H1 (cell line): ENCODE results near the gene LIG3. TPM values are rescaled to one million over a fixed set of nuclear protein-coding genes. Genes with fewer than 3 reads are reported as not detected.

Source experiments
- CTCF ChIA-PET: fragments of 300-600 bp; sonication (Branson Sonifier 250); formaldehyde crosslinking; loops from one replicate; lab custom pipeline; 2021; ENCODE audit not compliant: partially characterized antibody; lab: Charles Lee
- POLR2A ChIA-PET: fragments of 300-600 bp; sonication (Branson Sonifier 250); formaldehyde crosslinking; loops from one replicate; lab custom pipeline; 2021; ENCODE audit warnings: inconsistent platforms; ENCODE audit not compliant: partially characterized antibody; lab: Charles Lee
- DNase-seq, 2 experiments: peaks; one replicate each; pipeline versions ENCODE4 v3.0.0 to v3.0.0-alpha.2; 2010 to 2022; ENCODE audit warnings: low spot score in 2 of 2, low read depth in 1 of 2, mixed read lengths in 1 of 2
- FAIRE-seq: peaks from 2 replicates; lab custom pipeline; 2011; peaks lifted over from hg19 to GRCh38; lab: Jason Lieb, UNC
- H2AFZ ChIP-seq: 2 replicates; pipeline ENCODE4 v1.8.1; 2012; ENCODE audit warnings: low read length, inconsistent platforms
- H2AK5ac ChIP-seq: 2 replicates; pipeline ENCODE4 v1.6.1; 2013; ENCODE audit warnings: low read depth, low read length
- H2BK120ac ChIP-seq: replicated peaks from 2 replicates; pipeline ENCODE3; 2013; ENCODE audit warnings: low read depth, low read length, inconsistent platforms
- H2BK12ac ChIP-seq: 2 replicates; pipeline ENCODE4 v1.6.1; 2013; ENCODE audit warnings: low read depth, low read length
- H2BK15ac ChIP-seq: 2 replicates; pipeline ENCODE4 v1.6.1; 2013; ENCODE audit warnings: low read length
- H2BK20ac ChIP-seq: 2 replicates; pipeline ENCODE4 v1.6.1; 2013; ENCODE audit warnings: low read length
- H2BK5ac ChIP-seq: 2 replicates; pipeline ENCODE4 v1.6.1; 2013; ENCODE audit warnings: low read depth, low read length
- H3K14ac ChIP-seq: 2 replicates; pipeline ENCODE4 v1.6.1; 2013; ENCODE audit warnings: inconsistent platforms; ENCODE audit not compliant: insufficient read length
- H3K18ac ChIP-seq: 2 replicates; pipeline ENCODE4 v1.6.1; 2013; ENCODE audit warnings: low read length; ENCODE audit errors: extremely low read depth
- H3K23ac ChIP-seq: 2 replicates; pipeline ENCODE4 v1.6.1; 2013; ENCODE audit warnings: inconsistent platforms; ENCODE audit not compliant: insufficient read length
- H3K23me2 ChIP-seq: 2 replicates; pipeline ENCODE4 v1.6.1; 2013; ENCODE audit warnings: low read depth, low read length
- H3K27ac ChIP-seq: 2 replicates; pipeline ENCODE4 v1.6.1; 2011; ENCODE audit warnings: low read depth, low read length, inconsistent platforms
- H3K27me3 ChIP-seq, 4 experiments: replicated peaks in 1 of 4; 1 replicate in 1 of 4; 2 replicates in 3 of 4; pipeline versions ENCODE4 v1.6.1 to v1.8.1; 2011 to 2013; ENCODE audit warnings: low read length in 3 of 4, mild to moderate bottlenecking in 3 of 4, inconsistent platforms in 2 of 4, mixed read lengths in 2 of 4, moderate library complexity in 1 of 4; ENCODE audit not compliant: control insufficient read depth in 3 of 4, insufficient read depth in 3 of 4; ENCODE audit errors: extremely low read depth in 1 of 4
- H3K36me3 ChIP-seq, 4 experiments: 2 replicates each; pipeline versions ENCODE4 v1.6.1 to v1.8.1; 2011 to 2013; ENCODE audit warnings: mild to moderate bottlenecking in 4 of 4, low read length in 3 of 4, moderate library complexity in 2 of 4, control low read depth in 1 of 4, inconsistent platforms in 1 of 4; ENCODE audit not compliant: insufficient read depth in 4 of 4, control insufficient read depth in 2 of 4
- H3K4ac ChIP-seq: replicated peaks from 2 replicates; pipeline ENCODE3; 2013; ENCODE audit warnings: low read length, low read depth, mixed read lengths, inconsistent platforms; ENCODE audit not compliant: insufficient read length
- H3K4me1 ChIP-seq, 4 experiments: replicated peaks in 1 of 4; 1 replicate in 1 of 4; 2 replicates in 3 of 4; pipeline versions ENCODE4 v1.6.1 to v1.8.1; 2011 to 2013; ENCODE audit warnings: low read length in 3 of 4, inconsistent platforms in 2 of 4, mixed read lengths in 1 of 4; ENCODE audit not compliant: insufficient read depth in 4 of 4, control insufficient read depth in 3 of 4
- H3K4me2 ChIP-seq, 2 experiments: 2 replicates each; pipeline versions ENCODE4 v1.6.1 to v1.8.1; 2011 to 2013; ENCODE audit warnings: low read depth in 2 of 2, low read length in 2 of 2, control low read depth in 1 of 2, inconsistent platforms in 1 of 2, mild to moderate bottlenecking in 1 of 2; ENCODE audit not compliant: insufficient read depth in 1 of 2
- H3K4me3 ChIP-seq, 4 experiments: fragments of 200-600, 300-600 bp in 1 of 4; sonication (generic), shearing (Covaris generic), sonication (Bioruptor Twin) in 1 of 4; 2 replicates each; pipeline versions ENCODE4 v1.5.1 to v1.8.1; 2011 to 2016; ENCODE audit warnings: low read length in 4 of 4, low read depth in 3 of 4, control low read depth in 2 of 4, inconsistent platforms in 2 of 4, mild to moderate bottlenecking in 2 of 4, mixed read lengths in 1 of 4, moderate library complexity in 1 of 4; ENCODE audit not compliant: insufficient read depth in 2 of 4; ENCODE audit errors: extremely low read depth in 1 of 4
- H3K56ac ChIP-seq: replicated peaks from 2 replicates; pipeline ENCODE3; 2013; ENCODE audit warnings: low read depth, mild to moderate bottlenecking, mixed read lengths, low read length, inconsistent platforms; ENCODE audit not compliant: insufficient read length
- H3K79me1 ChIP-seq: 2 replicates; pipeline ENCODE4 v1.6.1; 2013; ENCODE audit warnings: low read depth, low read length, control low read depth
- H3K79me2 ChIP-seq, 2 experiments: 2 replicates each; pipeline versions ENCODE4 v1.6.1 to v1.8.1; 2012 to 2013; ENCODE audit warnings: low read length in 2 of 2, mild to moderate bottlenecking in 2 of 2, inconsistent platforms in 1 of 2; ENCODE audit not compliant: insufficient read depth in 2 of 2, control insufficient read depth in 1 of 2
- H3K9ac ChIP-seq, 4 experiments: replicated peaks in 1 of 4; 1 replicate in 1 of 4; 2 replicates in 3 of 4; pipeline versions ENCODE4 v1.6.1 to v1.8.1; 2011 to 2013; ENCODE audit warnings: low read depth in 3 of 4, low read length in 3 of 4, control low read depth in 2 of 4, mild to moderate bottlenecking in 2 of 4, moderate library complexity in 2 of 4, inconsistent platforms in 1 of 4; ENCODE audit errors: extremely low read depth in 1 of 4
- H3K9me3 ChIP-seq, 2 experiments: 2 replicates each; pipeline versions ENCODE4 v1.6.1 to v1.8.1; 2012 to 2013; ENCODE audit warnings: mild to moderate bottlenecking in 2 of 2, moderate library complexity in 2 of 2, control low read depth in 1 of 2, inconsistent platforms in 1 of 2, low read depth in 1 of 2, low read length in 1 of 2, mixed read lengths in 1 of 2; ENCODE audit not compliant: insufficient read depth in 2 of 2
- H4K20me1 ChIP-seq, 2 experiments: replicated peaks in 1 of 2; 2 replicates each; pipeline versions ENCODE3 to v1.8.1; 2011 to 2013; ENCODE audit warnings: inconsistent platforms in 2 of 2, low read length in 2 of 2, mild to moderate bottlenecking in 1 of 2; ENCODE audit not compliant: insufficient read depth in 2 of 2, control insufficient read depth in 1 of 2
- H4K5ac ChIP-seq: 2 replicates; pipeline ENCODE4 v1.6.1; 2013; ENCODE audit warnings: low read length, low read depth, mixed read lengths, inconsistent platforms; ENCODE audit not compliant: insufficient read length
- H4K8ac ChIP-seq: 2 replicates; pipeline ENCODE4 v1.8.0; 2013; ENCODE audit warnings: mild to moderate bottlenecking, moderate library complexity, low read length, inconsistent platforms; ENCODE audit not compliant: insufficient read depth; ENCODE audit errors: extremely low read depth
- H4K91ac ChIP-seq: replicated peaks from 2 replicates; pipeline ENCODE3; 2013; ENCODE audit warnings: low read length, mixed read lengths, inconsistent platforms; ENCODE audit not compliant: insufficient read length
- ASH2L ChIP-seq: fragments of 200-600, 300-600 bp; sonication (generic); IDR thresholded peaks from one replicate; pipeline ENCODE4 v1.7.1; 2017; ENCODE audit warnings: low read length
- CTBP2 ChIP-seq: IDR thresholded peaks from 2 replicates; pipeline ENCODE4 v1.7.0; 2011; ENCODE audit warnings: borderline replicate concordance, mild to moderate bottlenecking, moderate library complexity, mixed read lengths, low read length; ENCODE audit not compliant: insufficient read depth, insufficient read length
- HDAC2 ChIP-seq, 2 experiments: fragments of 300-600 bp in 1 of 2; sonication (generic) in 1 of 2; IDR thresholded peaks; 2 replicates each; pipeline ENCODE4 v1.6.1; 2011 to 2012; ENCODE audit warnings: low read depth in 2 of 2, low read length in 2 of 2, mild to moderate bottlenecking in 2 of 2, moderate library complexity in 2 of 2, borderline replicate concordance in 1 of 2, inconsistent platforms in 1 of 2
- JUN ChIP-seq: IDR thresholded peaks from 2 replicates; pipeline ENCODE4 v1.6.1; 2011; ENCODE audit warnings: low read depth, mild to moderate bottlenecking, improper control_type of control experiment, low read length
- NANOG ChIP-seq: IDR thresholded peaks from 2 replicates; pipeline ENCODE4 v1.6.1; 2011; ENCODE audit warnings: low read length, low read depth, mild to moderate bottlenecking, inconsistent platforms; ENCODE audit not compliant: insufficient read depth, poor library complexity, severe bottlenecking
- POLR2AphosphoS5 ChIP-seq: IDR thresholded peaks from 2 replicates; pipeline ENCODE4 v1.6.1; 2011; ENCODE audit warnings: low read depth, low read length
- SIRT6 ChIP-seq: IDR thresholded peaks from one replicate; pipeline ENCODE4 v1.7.1; 2012; ENCODE audit warnings: low read length, inconsistent platforms
- SP2 ChIP-seq: IDR thresholded peaks from 2 replicates; pipeline ENCODE4 v1.6.1; 2012; ENCODE audit warnings: mild to moderate bottlenecking, low read length, inconsistent platforms
- SP4 ChIP-seq: IDR thresholded peaks from 2 replicates; pipeline ENCODE4 v1.6.1; 2012; ENCODE audit warnings: low read length, inconsistent platforms
- TBP ChIP-seq: IDR thresholded peaks from 2 replicates; pipeline ENCODE4 v1.6.1; 2011; ENCODE audit warnings: low read depth, low read length, improper control_type of control experiment
- YY1 ChIP-seq: IDR thresholded peaks from 2 replicates; pipeline ENCODE4 v1.6.1; 2011; ENCODE audit warnings: low read depth, mild to moderate bottlenecking, low read length
- WGBS, 2 experiments: shearing (Covaris generic) in 1 of 2; methylation state at CpG; one replicate each; pipeline versions ENCODE4 v1.1.6 to v1.1.7; 2013 to 2015; ENCODE audit warnings: low lambda C conversion rate in 2 of 2, mixed read lengths in 2 of 2, inconsistent platforms in 1 of 2, low coverage in 1 of 2, missing lambda C conversion rate in 1 of 2; ENCODE audit not compliant: insufficient replicate concordance in 2 of 2, insufficient coverage in 1 of 2, insufficient read length in 1 of 2; ENCODE audit errors: extremely low coverage in 1 of 2, missing lambda C conversion rate in 1 of 2; 5-methylcytosine and 5-hydroxymethylcytosine counted together
- polyA plus RNA-seq, 7 experiments: library from polyadenylated mRNA; depleted of rRNA in 3 of 7; stranded (reverse) in 5 of 7; unstranded in 2 of 7; fragments of >200 nt in 5 of 7; fragments of 200-250 nt in 2 of 7; gene quantifications; 1 replicate in 5 of 7; 2 replicates in 1 of 7; 4 replicates in 1 of 7; pipeline versions ENCODE4 v1.2.1 to v1.2.3, GENCODE V29; 2011 to 2013; ENCODE audit warnings: missing spikeins in 2 of 7, mixed read lengths in 2 of 7
- total RNA-seq: library from RNA; stranded (reverse); fragmentation: NEBNext Ultra II Directional; extraction: Animal tissue kit (Norgen Biotek cat#: 25700); gene quantifications from 2 replicates; pipeline ENCODE4 v1.2.1, GENCODE V29; 2021
- TF ChIP-seq, protein P1 (sequence below): IDR thresholded peaks from 2 replicates; pipeline ENCODE4 v1.6.1; 2011; ENCODE audit warnings: low read length, improper control_type of control experiment
- TF ChIP-seq, protein P2 (sequence below): IDR thresholded peaks from 2 replicates; pipeline ENCODE4 v1.6.1; 2012; ENCODE audit warnings: inconsistent platforms

The LIG3 gene
- total and polyA plus RNA-seq, 2 of the 8 experiments (the other 6 are each of a cell fraction or from before 2014, with no cell fraction given) = 63.6 to 89.3 TPM

DNA sequence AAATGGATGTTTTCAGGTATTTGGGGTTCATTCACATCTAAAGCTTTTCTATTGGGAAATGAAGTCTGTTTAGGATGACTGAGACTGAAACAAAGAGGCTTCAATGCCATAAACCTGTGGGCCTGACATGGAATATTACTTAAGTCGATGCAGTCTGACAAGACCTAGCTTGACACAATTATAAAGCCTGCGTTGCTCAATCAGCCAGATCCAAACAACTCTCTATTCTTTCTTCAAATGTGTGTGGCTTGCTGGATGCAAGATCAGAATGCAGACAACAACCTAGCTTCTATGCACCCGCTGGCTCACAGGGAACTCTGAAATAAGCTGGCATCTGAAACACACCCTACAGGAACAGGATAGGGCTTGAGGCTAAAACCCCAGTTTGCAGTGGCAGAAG lies 43.2 kb downstream of the LIG3 start:
- no peak overlapping the region for H3K9ac ChIP-seq
- H3K4me2 ChIP-seq = no peak overlapping the region
- H3K56ac ChIP-seq = no peak overlapping the region
- H3K23ac ChIP-seq = no peak overlapping the region
- no peaks in the 10 kb centered on the region for H3K79me2 ChIP-seq
- H3K36me3 ChIP-seq = no peaks in the 10 kb centered on the region; a peak in 1 of 8 replicates
- no peak overlapping the region for H2AFZ ChIP-seq
- H3K18ac ChIP-seq = no peak overlapping the region
- no peaks in the 10 kb centered on the region for H3K79me1 ChIP-seq
- no peak overlapping the region for H2AK5ac ChIP-seq
- no peaks in the 10 kb centered on the region for H3K23me2 ChIP-seq
- H2BK15ac ChIP-seq = no peak overlapping the region
- no peaks in the 10 kb centered on the region for H3K4me1 ChIP-seq
- H4K8ac ChIP-seq = no peak overlapping the region
- peaks cover 0 to 1% of the 10 kb centered on the region in 2 experiments for H4K20me1 ChIP-seq
- no peak overlapping the region for H2BK12ac ChIP-seq
- H3K27ac ChIP-seq = no peak overlapping the region
- H4K91ac ChIP-seq = no peak overlapping the region
- no peak overlapping the region for H2BK5ac ChIP-seq
- no peak overlapping the region for H2BK20ac ChIP-seq
- ChIA-PET POLR2A (interaction anchor here (0.8 to 3.3 kb wide), 6 partner anchors 11 to 44 kb away, joined by 3 to 24 read pairs (median 4); partner anchors contain the start of gene LIG3), CTCF (interaction anchor here (0.7 to 1.9 kb wide), 2 partner anchors 13 to 16 kb away, joined by 3 to 5 read pairs; no protein-coding TSS in a partner anchor)
- DNase-seq = no peak
- 88% methylated on average over 3 of the region's 3 CpGs; no CpG with 5 or more reads in 1 of the 2 experiments for WGBS, 2 experiments
- no peaks in the 10 kb centered on the region for H3K27me3 ChIP-seq
- H3K4ac ChIP-seq = no peak overlapping the region
- no peak overlapping the region for H2BK120ac ChIP-seq
- H3K4me3 ChIP-seq = no peak overlapping the region
- H4K5ac ChIP-seq = no peak overlapping the region
- no peak for FAIRE-seq
- H3K14ac ChIP-seq = no peak overlapping the region
- no peaks in the 10 kb centered on the region for H3K9me3 ChIP-seq
- TF ChIP-seq CTBP2 (no peak), NANOG (no peak), POLR2AphosphoS5 (no peak), TBP (no peak), SIRT6 (no peak), JUN (no peak), SP4 (no peak), HDAC2 (IDR thresholded peaks at IDR 0.05; ENCODE audit: borderline replicate concordance in 1 of 2, low read depth in 2 of 2, low read length in 2 of 2) (no peak), YY1 (no peak), SP2 (no peak), ASH2L (no peak)
- TF ChIP-seq, protein P1, sequence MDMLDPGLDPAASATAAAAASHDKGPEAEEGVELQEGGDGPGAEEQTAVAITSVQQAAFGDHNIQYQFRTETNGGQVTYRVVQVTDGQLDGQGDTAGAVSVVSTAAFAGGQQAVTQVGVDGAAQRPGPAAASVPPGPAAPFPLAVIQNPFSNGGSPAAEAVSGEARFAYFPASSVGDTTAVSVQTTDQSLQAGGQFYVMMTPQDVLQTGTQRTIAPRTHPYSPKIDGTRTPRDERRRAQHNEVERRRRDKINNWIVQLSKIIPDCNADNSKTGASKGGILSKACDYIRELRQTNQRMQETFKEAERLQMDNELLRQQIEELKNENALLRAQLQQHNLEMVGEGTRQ = no peak
- TF ChIP-seq, protein P2, sequence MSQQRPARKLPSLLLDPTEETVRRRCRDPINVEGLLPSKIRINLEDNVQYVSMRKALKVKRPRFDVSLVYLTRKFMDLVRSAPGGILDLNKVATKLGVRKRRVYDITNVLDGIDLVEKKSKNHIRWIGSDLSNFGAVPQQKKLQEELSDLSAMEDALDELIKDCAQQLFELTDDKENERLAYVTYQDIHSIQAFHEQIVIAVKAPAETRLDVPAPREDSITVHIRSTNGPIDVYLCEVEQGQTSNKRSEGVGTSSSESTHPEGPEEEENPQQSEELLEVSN = no peak
